Mammary epithelial cell (primary cell): ENCODE results near the gene RIPOR3.

ENCODE experiments used
- EZH2 ChIP-seq: IDR thresholded peaks from 2 replicates; pipeline ENCODE4 v1.6.1; 2012; ENCODE audit warnings: low read length, inconsistent platforms, borderline replicate concordance
- TF ChIP-seq, protein P1 (sequence below), 2 donors: IDR thresholded peaks in 1 of 2; conservative IDR thresholded peaks in 1 of 2; 2 replicates each; pipeline ENCODE4 v1.5.1; 2011 to 2012; ENCODE audit warnings: inconsistent platforms in 2 of 2, low read length in 2 of 2, mild to moderate bottlenecking in 2 of 2, control low read depth in 1 of 2, low read depth in 1 of 2; ENCODE audit not compliant: insufficient read depth in 1 of 2; ENCODE audit errors: extremely low read depth in 1 of 2

DNA sequence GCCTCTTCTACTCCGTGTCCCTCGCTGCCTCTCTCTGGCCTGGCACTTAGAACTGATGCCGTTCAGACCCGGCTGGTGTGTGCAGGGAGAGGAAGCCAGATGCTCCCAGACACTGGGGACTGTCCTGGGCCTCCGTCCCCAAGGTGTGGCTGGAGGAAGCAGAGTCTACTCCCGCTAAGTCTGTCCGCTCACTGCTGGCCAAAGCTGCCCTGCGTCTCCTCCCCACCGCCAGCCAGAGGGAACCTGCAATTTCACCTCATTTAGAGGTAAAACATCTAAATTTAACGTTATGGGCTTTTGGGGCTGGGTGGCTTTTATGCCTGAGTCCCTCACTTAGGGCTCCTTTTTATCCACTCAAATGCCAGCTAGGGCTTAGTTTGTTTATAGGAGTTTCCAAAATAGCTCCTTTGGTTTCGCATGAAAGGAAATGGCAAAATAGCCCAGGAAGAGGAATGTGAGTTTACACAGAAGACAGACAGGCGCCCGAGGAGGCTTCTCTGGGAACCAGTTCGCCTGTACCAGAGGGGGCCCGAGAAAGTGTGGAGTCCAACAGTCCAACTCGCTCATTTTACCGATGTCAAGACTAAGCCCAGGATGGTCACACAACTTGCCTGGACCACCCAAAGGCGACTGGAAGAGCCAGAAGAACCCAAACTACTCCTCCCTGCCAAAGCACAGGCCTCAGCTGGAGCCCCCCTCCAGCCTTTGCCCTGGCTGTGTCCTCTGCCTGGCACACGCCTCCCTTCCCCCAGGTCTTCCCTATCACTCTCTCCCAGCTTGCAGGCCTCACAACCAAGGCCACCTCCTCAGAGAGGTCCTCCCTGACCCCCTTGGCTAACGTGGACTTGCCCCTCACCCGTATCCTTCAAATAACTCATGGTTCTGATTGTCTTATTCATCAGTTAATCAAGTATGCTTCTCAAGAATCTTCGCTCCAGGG is 54.5 kb downstream of the RIPOR3 start:
- TF ChIP-seq, protein P1, sequence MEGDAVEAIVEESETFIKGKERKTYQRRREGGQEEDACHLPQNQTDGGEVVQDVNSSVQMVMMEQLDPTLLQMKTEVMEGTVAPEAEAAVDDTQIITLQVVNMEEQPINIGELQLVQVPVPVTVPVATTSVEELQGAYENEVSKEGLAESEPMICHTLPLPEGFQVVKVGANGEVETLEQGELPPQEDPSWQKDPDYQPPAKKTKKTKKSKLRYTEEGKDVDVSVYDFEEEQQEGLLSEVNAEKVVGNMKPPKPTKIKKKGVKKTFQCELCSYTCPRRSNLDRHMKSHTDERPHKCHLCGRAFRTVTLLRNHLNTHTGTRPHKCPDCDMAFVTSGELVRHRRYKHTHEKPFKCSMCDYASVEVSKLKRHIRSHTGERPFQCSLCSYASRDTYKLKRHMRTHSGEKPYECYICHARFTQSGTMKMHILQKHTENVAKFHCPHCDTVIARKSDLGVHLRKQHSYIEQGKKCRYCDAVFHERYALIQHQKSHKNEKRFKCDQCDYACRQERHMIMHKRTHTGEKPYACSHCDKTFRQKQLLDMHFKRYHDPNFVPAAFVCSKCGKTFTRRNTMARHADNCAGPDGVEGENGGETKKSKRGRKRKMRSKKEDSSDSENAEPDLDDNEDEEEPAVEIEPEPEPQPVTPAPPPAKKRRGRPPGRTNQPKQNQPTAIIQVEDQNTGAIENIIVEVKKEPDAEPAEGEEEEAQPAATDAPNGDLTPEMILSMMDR (conservative IDR thresholded peaks at IDR 0.05 in 1 of 2, IDR thresholded peaks at IDR 0.05 in 1 of 2; ENCODE audit: extremely low read depth in 1 of 2, insufficient read depth in 1 of 2, low read depth in 1 of 2, low read length in 2 of 2), result no peak
- TF ChIP-seq EZH2, result no peak
